Adrenal gland (tissue), 5 donors: Measurements from ENCODE around the gene SPATA33.
"Not testable (repeated sequence)": the region's sequence is repeated elsewhere in the genome, so short reads cannot be mapped to it uniquely, and the experiment has no call there.

Source experiments
- CTCF ChIP-seq, 6 experiments: fragments of 450-650 bp in 4 of 6; fragments of 200-600 bp in 2 of 6; sonication (generic) in 1 of 6; IDR thresholded peaks; 1 replicate in 5 of 6; 2 replicates in 1 of 6; pipeline versions ENCODE4 v1.5.1 to v1.8.0; 2016 to 2021; ENCODE audit warnings: antibody characterized with exemption in 6 of 6, mild to moderate bottlenecking in 2 of 6, moderate library complexity in 1 of 6
- POLR2A ChIP-seq, 2 donors: fragments of 450-650 bp; IDR thresholded peaks; one replicate each; pipeline ENCODE4 v1.6.1; 2017; ENCODE audit warnings: antibody characterized with exemption in 2 of 2, mild to moderate bottlenecking in 2 of 2, moderate library complexity in 1 of 2
- donor health status: DM: no; HTN: no; CAD: no.

- TF ChIP-seq POLR2A, CTCF (IDR thresholded peaks at IDR 0.05): not testable (repeated sequence)
Observed at GRCh38 chr16:89664238-89664637, 6.6 kb downstream of the SPATA33 start.
